Endothelial cell of umbilical vein (primary cell): ENCODE results near the gene TMEM191B.
"Not testable (repeated sequence)": the region's sequence is repeated elsewhere in the genome, so short reads cannot be mapped to it uniquely, and the experiment has no call there.

Source experiments
- FOS ChIP-seq: IDR thresholded peaks from 2 replicates; pipeline ENCODE4 v1.6.1; 2011; ENCODE audit warnings: mild to moderate bottlenecking, low read length, moderate library complexity, borderline replicate concordance; ENCODE audit not compliant: insufficient read depth
- GATA2 ChIP-seq: IDR thresholded peaks from 2 replicates; pipeline ENCODE4 v1.7.0; 2011; ENCODE audit warnings: low read depth, mild to moderate bottlenecking, moderate library complexity, mixed read lengths, low read length; ENCODE audit not compliant: insufficient read length, insufficient read depth
- POLR2A ChIP-seq: IDR thresholded peaks from 2 replicates; pipeline ENCODE4 v1.6.1; 2012; ENCODE audit warnings: low read depth, mild to moderate bottlenecking, control low read depth, low read length
- TF ChIP-seq, protein P1 (sequence below), 2 donors: IDR thresholded peaks; 1 replicate in 1 of 2; 2 replicates in 1 of 2; pipeline ENCODE4 v1.5.1; 2011; ENCODE audit warnings: low read length in 2 of 2, mild to moderate bottlenecking in 2 of 2, moderate library complexity in 2 of 2, control low read depth in 1 of 2, inconsistent platforms in 1 of 2, low read depth in 1 of 2; ENCODE audit not compliant: insufficient read depth in 1 of 2; ENCODE audit errors: extremely low read depth in 1 of 2
- TF ChIP-seq, protein P2 (sequence below): IDR thresholded peaks from 2 replicates; pipeline ENCODE4 v1.6.1; 2011; ENCODE audit not compliant: insufficient read depth, insufficient read length

DNA sequence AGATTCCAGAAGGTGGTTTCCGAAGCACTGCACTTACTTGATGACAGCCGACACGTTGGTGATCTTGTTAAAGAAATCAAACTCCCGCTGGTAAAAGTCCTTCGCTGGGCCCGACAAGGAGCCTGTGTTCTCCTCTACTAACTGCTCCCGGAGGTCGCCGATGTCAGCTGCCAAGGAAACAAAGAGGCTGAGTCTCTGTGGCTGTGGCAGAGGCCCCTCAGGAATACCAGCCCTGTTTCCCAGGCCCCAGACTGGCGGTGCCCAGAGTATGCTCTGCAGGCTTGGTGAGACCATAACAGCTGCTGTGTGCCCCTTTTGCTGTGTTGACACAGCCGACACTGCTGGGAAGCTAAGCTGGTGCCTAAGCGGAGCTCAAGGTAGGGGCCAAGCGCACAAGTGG lies 17.0 kb downstream of the TMEM191B start:
- TF ChIP-seq GATA2, FOS, POLR2A: not testable (repeated sequence)
- TF ChIP-seq, protein P1, sequence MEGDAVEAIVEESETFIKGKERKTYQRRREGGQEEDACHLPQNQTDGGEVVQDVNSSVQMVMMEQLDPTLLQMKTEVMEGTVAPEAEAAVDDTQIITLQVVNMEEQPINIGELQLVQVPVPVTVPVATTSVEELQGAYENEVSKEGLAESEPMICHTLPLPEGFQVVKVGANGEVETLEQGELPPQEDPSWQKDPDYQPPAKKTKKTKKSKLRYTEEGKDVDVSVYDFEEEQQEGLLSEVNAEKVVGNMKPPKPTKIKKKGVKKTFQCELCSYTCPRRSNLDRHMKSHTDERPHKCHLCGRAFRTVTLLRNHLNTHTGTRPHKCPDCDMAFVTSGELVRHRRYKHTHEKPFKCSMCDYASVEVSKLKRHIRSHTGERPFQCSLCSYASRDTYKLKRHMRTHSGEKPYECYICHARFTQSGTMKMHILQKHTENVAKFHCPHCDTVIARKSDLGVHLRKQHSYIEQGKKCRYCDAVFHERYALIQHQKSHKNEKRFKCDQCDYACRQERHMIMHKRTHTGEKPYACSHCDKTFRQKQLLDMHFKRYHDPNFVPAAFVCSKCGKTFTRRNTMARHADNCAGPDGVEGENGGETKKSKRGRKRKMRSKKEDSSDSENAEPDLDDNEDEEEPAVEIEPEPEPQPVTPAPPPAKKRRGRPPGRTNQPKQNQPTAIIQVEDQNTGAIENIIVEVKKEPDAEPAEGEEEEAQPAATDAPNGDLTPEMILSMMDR (IDR thresholded peaks at IDR 0.05; ENCODE audit: extremely low read depth in 1 of 2, insufficient read depth in 1 of 2, low read depth in 1 of 2, low read length in 2 of 2), result not testable (repeated sequence)
- TF ChIP-seq, protein P2, sequence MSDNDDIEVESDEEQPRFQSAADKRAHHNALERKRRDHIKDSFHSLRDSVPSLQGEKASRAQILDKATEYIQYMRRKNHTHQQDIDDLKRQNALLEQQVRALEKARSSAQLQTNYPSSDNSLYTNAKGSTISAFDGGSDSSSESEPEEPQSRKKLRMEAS, result not testable (repeated sequence)
